BLaER1 treated with 17β-estradiol and CSF1 and Interleukin-3, amounts not matched to agents 10 nM and 100 nM (cell line): ENCODE results near the gene TEAD3.
"Not testable (repeated sequence)": the region's sequence is repeated elsewhere in the genome, so short reads cannot be mapped to it uniquely, and the experiment has no call there.

Source experiments
- H3K27ac ChIP-seq, 11 experiments: shearing (Covaris generic); formaldehyde crosslinking; 2 replicates each; pipeline ENCODE4 v1.8.1; 2022
- H3K27me3 ChIP-seq, 11 experiments: shearing (Covaris generic); formaldehyde crosslinking; 2 replicates each; pipeline ENCODE4 v1.8.1; 2022
- H3K36me3 ChIP-seq, 11 experiments: shearing (Covaris generic); formaldehyde crosslinking; 2 replicates each; pipeline ENCODE4 v1.8.1; 2022
- H3K4me1 ChIP-seq, 10 experiments: shearing (Covaris generic); formaldehyde crosslinking; 2 replicates each; pipeline ENCODE4 v1.8.1; 2022
- H3K4me2 ChIP-seq, 11 experiments: shearing (Covaris generic); formaldehyde crosslinking; 2 replicates each; pipeline ENCODE4 v1.8.1; 2022
- H3K4me3 ChIP-seq, 10 experiments: shearing (Covaris generic); formaldehyde crosslinking; 2 replicates each; pipeline ENCODE4 v1.8.1; 2022
- H3K9ac ChIP-seq, 11 experiments: shearing (Covaris generic); formaldehyde crosslinking; 2 replicates each; pipeline ENCODE4 v1.8.1; 2022
- H3K9me3 ChIP-seq, 11 experiments: shearing (Covaris generic); formaldehyde crosslinking; replicated peaks in 1 of 11; 2 replicates each; pipeline ENCODE4 v1.8.1; 2022
- H4K20me1 ChIP-seq, 11 experiments: shearing (Covaris generic); formaldehyde crosslinking; 2 replicates each; pipeline ENCODE4 v1.8.1; 2022
- Cebpa-rat ChIP-seq, 11 experiments: shearing (Covaris generic); IDR thresholded peaks; 2 replicates each; pipeline ENCODE4 v1.8.1; 2022

Gene TEAD3

GRCh38 chr6:35516712-35517111, 19.8 kb upstream of the TEAD3 start:
- peaks cover 7 to 16% (median 14%) of the 10 kb centered on the region in 11 experiments for H3K27me3 ChIP-seq
- H3K36me3 ChIP-seq = no peaks in the 10 kb centered on the region
- no peaks in the 10 kb centered on the region for H3K9me3 ChIP-seq

GRCh38 chr6:35515939-35516338, 19.1 kb upstream of the TEAD3 start:
- not testable (repeated sequence) for H4K20me1 ChIP-seq, H3K9ac ChIP-seq, H3K9me3 ChIP-seq, H3K4me3 ChIP-seq, H3K36me3 ChIP-seq, H3K27ac ChIP-seq, H3K4me2 ChIP-seq
- peaks cover 15 to 24% (median 21%) of the 10 kb centered on the region in 11 experiments for H3K27me3 ChIP-seq
- H3K4me1 ChIP-seq = peaks cover 8 to 13% (median 12%) of the 10 kb centered on the region in 10 experiments; a peak in 19 of 20 replicates

More at GRCh38 chr6:35516712-35517111, 19.8 kb upstream of the TEAD3 start:
- Histone ChIP-seq H3K27ac (no peak overlapping the region), H3K4me2 (no peak overlapping the region), H4K20me1 (no peaks in the 10 kb centered on the region), H3K9ac (no peak overlapping the region), H3K4me1 (peaks cover under 1 to 6% (median 5%) of the 10 kb centered on the region in 10 experiments; a peak in 19 of 20 replicates), H3K4me3 (no peak overlapping the region)
- no peak for TF ChIP-seq Cebpa-rat (IDR thresholded peaks at IDR 0.05)

GRCh38 chr6:35514587-35514986, 17.7 kb upstream of the TEAD3 start:
- Histone ChIP-seq H3K36me3 (no peaks in the 10 kb centered on the region), H3K27me3 (peaks cover 28 to 37% (median 35%) of the 10 kb centered on the region in 11 experiments), H4K20me1 (peaks cover 0 to 20% (median 0%) of the 10 kb centered on the region in 11 experiments; a peak in 2 of 22 replicates), H3K4me2 (no peak overlapping the region), H3K9me3 (no peaks in the 10 kb centered on the region), H3K4me1 (peaks cover 8 to 26% (median 24%) of the 10 kb centered on the region in 10 experiments; a peak in 19 of 20 replicates), H3K27ac (no peak overlapping the region), H3K9ac (no peak overlapping the region), H3K4me3 (no peak overlapping the region)
- no peak for TF ChIP-seq Cebpa-rat (IDR thresholded peaks at IDR 0.05)

GRCh38 chr6:35512740-35513139, 15.9 kb upstream of the TEAD3 start, which contains the start of gene TULP1:
TULP1 (minus strand) TSS chr6:35512896; CDS start chr6:35512858, 38 bp downstream.
- no peak within 1 kb of the TSS for H3K27ac ChIP-seq
- no peak for TF ChIP-seq Cebpa-rat (IDR thresholded peaks at IDR 0.05)
- H3K4me1 ChIP-seq = peaks cover 17 to 45% (median 37%) of the 10 kb centered on the region in 10 experiments
- peak within 1 kb of the TSS; percentile 72 to 93 (median 82) for H3K4me2 ChIP-seq
- peak within 1 kb of the TSS in 5 of 11 experiments; percentile 38 to 59 (median 46); a peak in 6 of 22 replicates for H3K9ac ChIP-seq
- H4K20me1 ChIP-seq = peaks cover 0 to 22% (median 0%) of the 10 kb centered on the region in 11 experiments; a peak in 2 of 22 replicates
- H3K4me3 ChIP-seq = peak within 1 kb of the TSS in 5 of 10 experiments; percentile 21 to 54 (median 40); a peak in 5 of 20 replicates
- H3K27me3 ChIP-seq = peaks cover 28 to 55% (median 40%) of the 10 kb centered on the region in 11 experiments
- no peaks in the 10 kb centered on the region for H3K9me3 ChIP-seq
- H3K36me3 ChIP-seq = no peaks in the 10 kb centered on the region

GRCh38 chr6:35512006-35512405, 15.1 kb upstream of the TEAD3 start:
- Histone ChIP-seq H3K36me3 (no peaks in the 10 kb centered on the region), H3K27ac (no peak overlapping the region), H3K4me1 (peaks cover 17 to 48% (median 37%) of the 10 kb centered on the region in 10 experiments), H3K4me2 (peak overlapping the region in 9 of 11 experiments; percentile 56 to 93 (median 82); a peak in 15 of 22 replicates), H3K4me3 (no peak overlapping the region), H3K9me3 (no peaks in the 10 kb centered on the region), H4K20me1 (peaks cover 0 to 22% (median 0%) of the 10 kb centered on the region in 11 experiments; a peak in 2 of 22 replicates), H3K9ac (no peak overlapping the region), H3K27me3 (peaks cover 28 to 55% (median 40%) of the 10 kb centered on the region in 11 experiments)
- no peak for TF ChIP-seq Cebpa-rat (IDR thresholded peaks at IDR 0.05)

- Histone ChIP-seq H3K36me3 (no peaks in the 10 kb centered on the region), H3K4me2 (peak overlapping the region; percentile 72 to 93 (median 82)), H3K27me3 (peaks cover 28 to 55% (median 40%) of the 10 kb centered on the region in 11 experiments), H4K20me1 (peaks cover 0 to 22% (median 0%) of the 10 kb centered on the region in 11 experiments; a peak in 2 of 22 replicates), H3K27ac (no peak overlapping the region), H3K4me3 (peak overlapping the region in 6 of 10 experiments; percentile 21 to 54 (median 40); a peak in 6 of 20 replicates), H3K4me1 (peaks cover 17 to 48% (median 37%) of the 10 kb centered on the region in 10 experiments), H3K9ac (peak overlapping the region in 7 of 11 experiments; percentile 28 to 59 (median 46); a peak in 9 of 22 replicates), H3K9me3 (no peaks in the 10 kb centered on the region)
- TF ChIP-seq Cebpa-rat (IDR thresholded peaks at IDR 0.05) = no peak
These were observed 14.7 kb upstream of the TEAD3 start for GRCh38 chr6:35511562-35511941.

GRCh38 chr6:35510916-35511561, 14.2 kb upstream of the TEAD3 start:
- H3K4me1 ChIP-seq = peaks cover 17 to 48% (median 37%) of the 10 kb centered on the region in 10 experiments
- TF ChIP-seq Cebpa-rat (IDR thresholded peaks at IDR 0.05) = no peak
- no peak overlapping the region for H3K27ac ChIP-seq
- peaks cover 28 to 55% (median 40%) of the 10 kb centered on the region in 11 experiments for H3K27me3 ChIP-seq
- H3K36me3 ChIP-seq = no peaks in the 10 kb centered on the region
- peak overlapping the region; percentile 72 to 93 (median 82) for H3K4me2 ChIP-seq
- H3K9me3 ChIP-seq = no peaks in the 10 kb centered on the region
- peak overlapping the region in 6 of 11 experiments; percentile 28 to 59 (median 48); a peak in 7 of 22 replicates for H3K9ac ChIP-seq
- H3K4me3 ChIP-seq = peak overlapping the region in 5 of 10 experiments; percentile 21 to 54 (median 41); a peak in 4 of 20 replicates
- H4K20me1 ChIP-seq = peaks cover 0 to 22% (median 0%) of the 10 kb centered on the region in 11 experiments; a peak in 2 of 22 replicates

- no peak for TF ChIP-seq Cebpa-rat (IDR thresholded peaks at IDR 0.05)
- Histone ChIP-seq H4K20me1 (peaks cover 0 to 22% (median 0%) of the 10 kb centered on the region in 11 experiments; a peak in 2 of 22 replicates), H3K4me3 (no peak overlapping the region), H3K4me1 (peaks cover 17 to 54% (median 41%) of the 10 kb centered on the region in 10 experiments), H3K9me3 (no peaks in the 10 kb centered on the region), H3K4me2 (peak overlapping the region; percentile 25 to 91 (median 75); a peak in 21 of 22 replicates), H3K27ac (no peak overlapping the region), H3K36me3 (no peaks in the 10 kb centered on the region), H3K27me3 (peaks cover 35 to 64% (median 47%) of the 10 kb centered on the region in 11 experiments), H3K9ac (no peak overlapping the region)
These were observed 11.7 kb upstream of the TEAD3 start for GRCh38 chr6:35508542-35508941.

GRCh38 chr6:35508027-35508426, 11.1 kb upstream of the TEAD3 start:
- Histone ChIP-seq H3K9me3 (no peaks in the 10 kb centered on the region), H3K27me3 (peaks cover 38 to 68% (median 50%) of the 10 kb centered on the region in 11 experiments)

More at GRCh38 chr6:35508027-35508426, 11.1 kb upstream of the TEAD3 start:
- H3K27ac ChIP-seq = no peak overlapping the region
- H3K9ac ChIP-seq = no peak overlapping the region
- H3K36me3 ChIP-seq = no peaks in the 10 kb centered on the region
- H4K20me1 ChIP-seq = peaks cover 0 to 22% (median 0%) of the 10 kb centered on the region in 11 experiments; a peak in 2 of 22 replicates
- no peak overlapping the region for H3K4me3 ChIP-seq
- peaks cover 17 to 57% (median 43%) of the 10 kb centered on the region in 10 experiments for H3K4me1 ChIP-seq
- TF ChIP-seq Cebpa-rat (IDR thresholded peaks at IDR 0.05) = no peak
- H3K4me2 ChIP-seq = peak overlapping the region in 3 of 11 experiments; percentile 75 to 91 (median 88); a peak in 7 of 22 replicates
